Osteoblast (primary cell): ENCODE data around the gene KRT80. TPM values are rescaled to one million over a fixed set of nuclear protein-coding genes. Genes with fewer than 3 reads are reported as not detected.

ENCODE experiments used
- DNase-seq: peaks from one replicate; pipeline ENCODE4 v3.0.0; 2011; ENCODE audit warnings: low spot score, mixed read lengths; ENCODE audit not compliant: insufficient read length; ENCODE audit errors: missing footprints
- H2AFZ ChIP-seq: 2 replicates; pipeline ENCODE4 v1.6.0; 2011; ENCODE audit warnings: mild to moderate bottlenecking, low read length
- H3K27ac ChIP-seq: 2 replicates; pipeline ENCODE4 v1.5.1; 2011; ENCODE audit warnings: mild to moderate bottlenecking, low read depth, low read length, moderate library complexity
- H3K27me3 ChIP-seq: 2 replicates; pipeline ENCODE4 v1.6.0; 2012; ENCODE audit warnings: mild to moderate bottlenecking, control low read depth, inconsistent platforms, low read length, moderate library complexity; ENCODE audit not compliant: insufficient read depth
- H3K36me3 ChIP-seq: 2 replicates; pipeline ENCODE4 v1.5.1; 2011; ENCODE audit warnings: mild to moderate bottlenecking, low read length, control low read depth, moderate library complexity; ENCODE audit not compliant: insufficient read depth
- H3K4me1 ChIP-seq: 2 replicates; pipeline ENCODE4 v1.5.1; 2011; ENCODE audit warnings: mild to moderate bottlenecking, low read length, control low read depth, moderate library complexity; ENCODE audit not compliant: insufficient read depth
- H3K4me2 ChIP-seq: 2 replicates; pipeline ENCODE4 v1.6.0; 2011; ENCODE audit warnings: mild to moderate bottlenecking, low read length; ENCODE audit not compliant: insufficient read depth
- H3K4me3 ChIP-seq: fragments of 200-600 bp; sonication (generic); 3 replicates; pipeline ENCODE4 v1.5.1; 2012; ENCODE audit warnings: mild to moderate bottlenecking, low read length, inconsistent platforms; ENCODE audit not compliant: insufficient read depth
- H3K79me2 ChIP-seq: 2 replicates; pipeline ENCODE4 v1.6.0; 2012; ENCODE audit warnings: mild to moderate bottlenecking, low read length, control low read depth, inconsistent platforms; ENCODE audit not compliant: insufficient read depth
- H3K9me3 ChIP-seq: 2 replicates; pipeline ENCODE4 v1.5.1; 2011; ENCODE audit warnings: low read depth, low read length, control low read depth
- H4K20me1 ChIP-seq: 2 replicates; pipeline ENCODE4 v1.6.0; 2012; ENCODE audit warnings: mild to moderate bottlenecking, low read length, control low read depth; ENCODE audit not compliant: insufficient read depth
- total RNA-seq: library from RNA; depleted of rRNA; stranded (reverse); fragments of >200 nt; gene quantifications from 2 replicates; pipeline ENCODE4 v1.2.3, GENCODE V29; 2012
- TF ChIP-seq, protein P1 (sequence below): IDR thresholded peaks from 2 replicates; pipeline ENCODE4 v1.5.1; 2011; ENCODE audit warnings: mild to moderate bottlenecking, low read depth, low read length, moderate library complexity; ENCODE audit errors: extremely low read depth

Gene KRT80
- total RNA-seq, 1 donor = 0.72 TPM

DNA sequence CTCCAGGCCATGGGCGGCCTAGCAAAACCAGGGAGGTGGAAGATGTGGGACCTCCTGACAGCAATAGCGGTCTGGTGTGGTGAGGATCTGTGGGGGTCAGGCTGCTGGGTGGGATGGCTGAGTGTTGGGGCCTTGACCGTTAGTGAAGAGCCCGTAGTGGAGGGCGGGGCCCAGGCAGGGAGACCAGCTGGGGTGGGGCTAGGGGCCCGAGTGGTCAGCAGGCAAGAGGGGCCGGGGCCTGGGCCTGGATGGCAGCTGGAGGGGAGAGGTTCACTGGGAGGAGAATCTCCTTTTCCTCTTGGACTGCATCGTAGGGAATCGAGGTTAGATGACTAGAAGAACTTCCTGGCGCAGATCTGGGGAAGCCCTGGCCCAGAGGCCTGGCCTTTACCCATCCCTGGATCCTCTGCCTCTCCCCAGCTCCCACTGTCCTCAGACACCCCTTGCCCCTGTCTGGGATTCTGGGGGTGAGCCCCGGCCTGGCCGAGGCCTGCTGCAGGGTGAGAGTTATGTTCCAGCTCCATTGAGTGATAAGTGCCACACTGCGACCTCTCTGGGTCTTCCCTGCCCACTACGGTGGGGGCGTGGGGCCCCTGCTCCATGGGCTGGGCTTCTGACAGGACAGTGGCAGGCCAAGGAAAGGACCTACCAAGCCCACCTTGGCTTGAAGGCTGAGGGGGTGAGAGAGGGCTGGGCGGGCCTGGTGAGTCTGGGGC is 47.1 kb downstream of the KRT80 start:
- Histone ChIP-seq H4K20me1 (no peaks in the 10 kb centered on the region), H3K4me1 (peaks cover 20% of the 10 kb centered on the region), H2AFZ (no peak overlapping the region), H3K4me3 (no peak overlapping the region), H3K4me2 (no peak overlapping the region), H3K9me3 (no peaks in the 10 kb centered on the region), H3K27ac (peak overlapping the region; percentile 33), H3K79me2 (no peaks in the 10 kb centered on the region), H3K27me3 (no peaks in the 10 kb centered on the region), H3K36me3 (no peaks in the 10 kb centered on the region)
- DNase-seq = peak; percentile 76
- TF ChIP-seq, protein P1, sequence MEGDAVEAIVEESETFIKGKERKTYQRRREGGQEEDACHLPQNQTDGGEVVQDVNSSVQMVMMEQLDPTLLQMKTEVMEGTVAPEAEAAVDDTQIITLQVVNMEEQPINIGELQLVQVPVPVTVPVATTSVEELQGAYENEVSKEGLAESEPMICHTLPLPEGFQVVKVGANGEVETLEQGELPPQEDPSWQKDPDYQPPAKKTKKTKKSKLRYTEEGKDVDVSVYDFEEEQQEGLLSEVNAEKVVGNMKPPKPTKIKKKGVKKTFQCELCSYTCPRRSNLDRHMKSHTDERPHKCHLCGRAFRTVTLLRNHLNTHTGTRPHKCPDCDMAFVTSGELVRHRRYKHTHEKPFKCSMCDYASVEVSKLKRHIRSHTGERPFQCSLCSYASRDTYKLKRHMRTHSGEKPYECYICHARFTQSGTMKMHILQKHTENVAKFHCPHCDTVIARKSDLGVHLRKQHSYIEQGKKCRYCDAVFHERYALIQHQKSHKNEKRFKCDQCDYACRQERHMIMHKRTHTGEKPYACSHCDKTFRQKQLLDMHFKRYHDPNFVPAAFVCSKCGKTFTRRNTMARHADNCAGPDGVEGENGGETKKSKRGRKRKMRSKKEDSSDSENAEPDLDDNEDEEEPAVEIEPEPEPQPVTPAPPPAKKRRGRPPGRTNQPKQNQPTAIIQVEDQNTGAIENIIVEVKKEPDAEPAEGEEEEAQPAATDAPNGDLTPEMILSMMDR = no peak

DNA sequence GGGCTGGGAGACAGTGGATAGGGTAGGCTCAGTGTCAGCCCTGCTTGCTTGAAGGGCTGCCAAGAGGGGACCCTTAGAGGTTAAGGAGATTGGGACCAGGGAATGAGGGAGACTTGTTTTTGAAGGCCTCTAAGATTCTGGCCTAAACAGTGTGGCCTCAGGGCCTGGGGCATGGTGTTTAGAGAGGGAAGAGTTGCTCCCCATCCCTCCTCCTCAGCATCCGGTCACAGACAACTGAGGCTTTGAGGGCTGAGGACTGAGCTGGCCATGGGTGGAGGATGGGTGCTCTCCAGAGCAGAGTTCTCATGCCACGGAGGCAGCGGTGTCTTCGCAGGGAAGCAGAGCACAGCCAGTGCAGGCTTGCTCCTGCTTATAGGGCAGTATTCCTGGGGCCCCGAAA is 49.4 kb downstream of the KRT80 start:
- H3K79me2 ChIP-seq = no peaks in the 10 kb centered on the region
- DNase-seq = peak; percentile 79
- no peaks in the 10 kb centered on the region for H3K36me3 ChIP-seq
- H3K27ac ChIP-seq = no peak overlapping the region
- TF ChIP-seq, protein P1 = no peak
- H4K20me1 ChIP-seq = no peaks in the 10 kb centered on the region
- H3K4me1 ChIP-seq = peaks cover 9% of the 10 kb centered on the region
- no peaks in the 10 kb centered on the region for H3K9me3 ChIP-seq
- no peak overlapping the region for H2AFZ ChIP-seq
- peaks cover 3% of the 10 kb centered on the region for H3K27me3 ChIP-seq
- H3K4me3 ChIP-seq = no peak overlapping the region
- H3K4me2 ChIP-seq = no peak overlapping the region

DNA sequence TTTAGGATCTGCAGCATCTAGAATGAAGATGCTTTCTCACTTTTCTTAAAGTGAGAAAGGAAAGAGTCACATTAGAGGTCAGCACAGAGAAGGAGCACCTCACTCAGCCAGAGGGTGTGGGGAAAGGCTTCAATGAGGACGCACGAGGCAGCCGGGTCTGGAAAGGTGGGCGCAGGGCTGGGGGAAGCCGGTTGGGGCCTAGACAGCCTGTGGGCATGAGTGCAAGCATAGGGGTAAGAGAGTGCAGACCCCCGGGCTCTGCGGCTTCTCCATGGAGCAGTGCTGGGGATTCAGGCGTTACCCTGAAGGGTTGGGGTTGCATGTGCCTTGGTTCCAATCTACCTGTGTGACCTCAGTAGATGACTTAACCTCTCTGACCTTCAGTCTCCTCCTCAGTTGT is 49.9 kb downstream of the KRT80 start:
- Histone ChIP-seq H3K4me2 (no peak overlapping the region), H3K79me2 (no peaks in the 10 kb centered on the region), H4K20me1 (no peaks in the 10 kb centered on the region), H3K27ac (no peak overlapping the region), H3K36me3 (no peaks in the 10 kb centered on the region), H3K9me3 (no peaks in the 10 kb centered on the region), H3K4me3 (no peak overlapping the region), H2AFZ (no peak overlapping the region), H3K27me3 (peaks cover 3% of the 10 kb centered on the region), H3K4me1 (peaks cover 6% of the 10 kb centered on the region)
- TF ChIP-seq, protein P1 = no peak
- peak; percentile 23 for DNase-seq

DNA sequence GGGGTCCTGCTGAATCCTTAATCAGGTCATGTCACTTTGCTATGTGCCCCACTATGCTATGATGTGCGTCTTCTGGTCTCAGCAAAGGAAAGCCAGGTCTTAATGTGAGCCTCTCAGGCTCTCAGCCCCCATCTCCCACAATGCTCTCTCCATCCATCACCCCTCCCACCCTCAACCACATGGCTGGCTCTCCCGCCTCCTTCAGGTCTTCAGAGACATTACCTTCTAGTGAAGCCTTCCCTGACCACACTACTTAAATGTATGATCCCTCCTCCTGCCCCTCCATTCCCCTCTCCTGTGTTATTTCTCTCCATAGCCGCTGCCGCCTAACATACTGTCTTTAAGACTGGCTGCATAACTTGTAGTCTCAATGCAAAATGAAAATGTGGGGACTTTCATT is 50.5 kb downstream of the KRT80 start:
- H4K20me1 ChIP-seq = no peaks in the 10 kb centered on the region
- H3K27ac ChIP-seq = no peak overlapping the region
- TF ChIP-seq, protein P1 = no peak
- no peaks in the 10 kb centered on the region for H3K79me2 ChIP-seq
- peaks cover 8% of the 10 kb centered on the region for H3K27me3 ChIP-seq
- no peak overlapping the region for H3K4me3 ChIP-seq
- no peak overlapping the region for H3K4me2 ChIP-seq
- H3K4me1 ChIP-seq = peaks cover under 1% of the 10 kb centered on the region
- DNase-seq = peak; percentile 85
- H3K36me3 ChIP-seq = no peaks in the 10 kb centered on the region
- no peak overlapping the region for H2AFZ ChIP-seq
- no peaks in the 10 kb centered on the region for H3K9me3 ChIP-seq
